NCI-H128 (cell line): ENCODE results near the gene GSTO2.
"Not testable (repeated sequence)": the region's sequence is repeated elsewhere in the genome, so short reads cannot be mapped to it uniquely, and the experiment has no call there.

Experiments
- DNase-seq: peaks from one replicate; lab custom pipeline; 2025; ENCODE audit not compliant: unreplicated experiment; lab: John Stamatoyannopoulos, UW

GSTO2 gene

DNA sequence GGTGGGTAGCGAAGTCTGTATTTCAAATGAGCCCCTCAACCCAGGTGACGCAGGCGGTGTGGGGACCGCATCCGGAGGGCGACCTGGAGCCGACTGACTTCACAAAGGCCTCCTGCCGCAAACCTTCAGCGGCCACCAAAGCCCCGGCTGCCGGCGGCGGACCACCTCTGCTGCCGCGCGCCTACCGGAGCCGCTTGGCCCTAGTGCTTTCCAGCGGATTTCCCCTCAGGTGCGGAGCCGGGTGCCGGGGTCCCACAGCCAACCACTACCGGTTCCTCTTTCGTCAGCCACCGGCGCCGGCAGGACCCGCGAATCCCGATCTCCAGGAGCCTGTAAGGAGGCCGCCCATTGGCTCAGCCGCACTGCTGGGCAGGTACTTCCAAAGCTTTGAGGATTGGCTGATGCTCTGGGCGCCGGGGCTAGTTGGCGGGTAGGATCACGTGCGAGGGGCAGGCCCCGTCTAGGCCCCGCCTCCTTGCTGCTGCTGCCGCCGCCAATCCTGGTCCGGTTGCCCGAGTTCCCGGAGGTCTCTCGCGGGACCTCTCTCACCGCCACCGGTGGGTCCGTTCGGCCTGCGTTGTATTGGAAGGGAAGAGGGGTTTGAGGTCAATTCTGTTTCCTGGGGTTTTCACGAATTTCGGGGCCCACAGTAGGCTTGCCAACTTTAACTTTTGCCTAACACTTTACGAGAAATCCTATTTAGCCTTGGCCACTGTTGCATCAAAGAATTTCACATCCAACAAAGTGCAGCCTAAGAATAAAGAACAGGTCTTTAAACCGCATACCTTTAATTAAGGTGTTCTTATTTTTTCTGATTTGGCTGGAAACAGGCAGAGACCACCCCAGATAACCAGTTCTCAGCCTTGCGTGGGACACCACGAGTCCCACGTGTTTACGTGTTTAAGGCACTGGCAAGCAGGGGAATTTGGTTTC, at the start of gene GSTO2:
TSS of gene GSTO2 (plus strand) at position 472 of the 933 bp plus-strand sequence. CDS start 5,732 bp downstream, outside the sequence.
- peak; percentile 87 for DNase-seq

DNA sequence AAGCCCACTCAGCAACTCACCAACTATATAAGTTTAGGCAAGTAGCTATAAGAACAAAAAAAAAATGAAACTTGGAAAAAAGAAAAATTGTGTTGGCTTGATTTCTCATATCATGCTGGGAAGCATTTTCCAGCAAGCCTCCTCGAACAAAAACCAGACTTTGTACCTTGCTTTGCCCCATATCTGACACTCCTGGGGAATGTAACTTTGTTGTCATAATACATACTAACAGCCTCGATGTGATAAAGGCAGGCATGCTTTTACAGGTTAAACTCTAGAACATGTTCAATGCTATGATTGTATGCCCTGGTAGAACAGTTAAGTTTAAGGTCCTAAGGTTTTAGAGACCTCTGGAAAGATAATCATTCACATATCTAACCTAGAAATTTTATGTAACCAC, 48.5 kb upstream of the GSTO2 start:
- no peak for DNase-seq

DNA sequence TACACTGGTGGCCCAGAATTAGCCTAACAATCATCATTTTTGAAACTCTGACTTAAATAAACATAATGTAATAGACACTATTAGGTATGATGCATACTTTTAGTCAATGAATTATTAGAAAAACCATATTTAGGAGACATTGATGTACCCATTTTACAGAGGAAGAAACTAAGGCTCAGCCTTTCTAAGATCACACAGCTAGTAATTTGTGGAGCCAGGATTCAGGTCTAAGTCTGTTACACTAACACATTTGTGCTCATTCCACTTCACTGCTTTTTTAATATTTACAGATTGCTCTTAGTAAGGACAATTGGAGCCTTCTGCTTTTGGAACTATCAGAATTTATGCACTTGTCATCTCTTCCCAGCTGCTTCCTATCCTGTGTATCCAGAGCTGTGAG, 45.7 kb upstream of the GSTO2 start:
- DNase-seq, result no peak

DNA sequence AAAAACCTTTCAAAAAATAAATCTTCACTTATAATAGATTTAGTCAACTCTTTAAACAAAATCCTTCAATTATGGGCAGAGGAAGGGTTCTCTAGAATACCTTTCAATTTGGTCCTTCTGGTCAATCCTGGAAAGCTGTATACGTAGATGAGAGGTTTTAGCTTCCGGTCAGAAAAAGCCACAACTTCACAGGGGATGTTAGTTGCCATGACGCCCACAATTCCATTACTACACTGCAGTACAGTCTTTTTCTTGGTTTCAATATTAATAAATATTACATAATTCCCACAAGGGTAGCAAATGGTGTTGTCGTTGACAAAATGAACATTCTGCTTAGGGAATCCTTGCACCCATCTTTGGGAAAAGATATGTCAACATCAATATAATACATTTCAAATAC, 38.5 kb upstream of the GSTO2 start:
- DNase-seq, result no peak

DNA sequence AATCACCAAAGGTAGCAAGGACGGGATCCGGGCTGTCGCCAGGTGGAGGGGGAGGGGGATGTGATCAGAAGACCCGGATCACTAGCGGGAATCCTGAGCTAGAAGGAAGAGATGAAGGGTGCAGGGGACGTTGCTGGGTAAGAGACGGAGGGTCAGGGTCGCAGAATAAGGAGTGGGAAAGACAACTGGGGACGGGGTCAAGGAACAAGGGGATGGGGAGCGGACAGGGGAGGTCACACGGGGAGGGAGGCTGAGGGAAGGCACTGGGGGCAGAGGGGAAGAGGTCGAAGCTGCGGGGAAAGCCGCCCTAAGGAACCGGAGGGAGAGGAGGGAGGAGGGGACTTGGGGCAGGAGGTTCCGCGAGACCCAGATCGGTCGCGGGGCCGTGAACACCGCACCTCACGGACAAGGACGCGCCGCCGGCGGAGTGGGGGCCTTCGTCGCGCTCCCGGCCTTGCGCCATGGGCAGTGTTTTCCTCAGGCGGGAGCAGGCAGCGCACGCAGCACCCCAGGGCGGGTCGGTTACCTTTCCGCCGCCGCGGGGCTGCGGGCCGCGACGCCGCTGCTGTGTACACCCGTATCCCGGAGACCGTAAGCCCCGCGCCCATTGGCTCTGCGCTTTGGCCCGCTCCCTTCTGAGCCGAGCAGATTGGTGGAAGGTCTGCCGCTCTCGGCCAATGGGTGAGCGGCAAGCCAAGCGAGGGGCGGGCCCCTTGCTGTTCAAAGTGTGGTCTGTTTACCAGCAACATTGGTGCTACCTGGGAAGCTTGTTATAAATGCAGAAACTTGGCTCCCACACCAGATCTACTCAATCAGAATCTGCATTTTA, 37.0 kb upstream of the GSTO2 start, which contains the start of gene CFAP43:
TSS of gene CFAP43 (minus strand) at position 581 of the 829 bp plus-strand sequence. CDS start at position 463, 118 bp downstream.
- peak; percentile 84 for DNase-seq

DNA sequence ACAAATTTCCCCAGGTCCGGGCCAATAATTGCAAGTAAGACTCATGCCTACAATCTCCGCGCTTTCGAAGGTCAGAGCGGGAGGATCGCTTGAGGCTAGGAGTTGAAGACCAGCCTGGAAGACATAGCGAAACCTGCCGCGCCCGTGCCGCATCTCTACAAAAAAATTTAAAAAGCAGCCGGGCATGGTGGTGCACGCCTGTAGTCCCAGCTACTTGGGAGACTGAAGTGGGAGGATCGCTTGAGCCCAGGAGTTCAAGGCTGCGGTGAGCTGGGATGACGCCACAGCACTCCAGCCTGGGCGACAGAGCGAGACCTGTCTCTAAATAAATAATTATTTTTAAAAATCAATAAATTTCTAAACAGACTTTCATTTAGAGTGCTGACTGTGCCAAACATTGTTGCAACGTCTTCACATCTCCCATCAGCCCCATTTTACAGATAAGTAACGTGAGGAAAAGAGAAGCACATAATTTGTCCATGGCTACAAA, 36.3 kb upstream of the GSTO2 start:
- no peak for DNase-seq

DNA sequence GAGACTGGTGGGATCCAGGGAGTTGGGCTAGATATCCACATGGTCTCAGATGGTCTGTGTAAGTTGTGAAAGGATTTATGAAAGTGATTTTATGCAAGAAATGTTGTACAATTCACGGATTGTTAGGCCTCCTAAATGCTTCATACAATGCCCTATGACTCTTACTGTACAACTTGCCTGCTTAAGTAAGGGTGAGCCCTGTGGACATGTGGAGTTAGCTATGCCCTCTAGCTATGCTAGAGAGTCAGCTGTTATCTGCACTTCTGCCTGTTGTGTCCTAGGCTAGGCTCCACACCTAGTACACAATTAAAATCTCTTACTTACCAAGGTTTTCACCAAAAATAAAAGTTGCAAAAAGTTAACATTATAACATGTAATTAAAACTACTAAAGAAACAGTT, 35.2 kb upstream of the GSTO2 start:
- no peak for DNase-seq

DNA sequence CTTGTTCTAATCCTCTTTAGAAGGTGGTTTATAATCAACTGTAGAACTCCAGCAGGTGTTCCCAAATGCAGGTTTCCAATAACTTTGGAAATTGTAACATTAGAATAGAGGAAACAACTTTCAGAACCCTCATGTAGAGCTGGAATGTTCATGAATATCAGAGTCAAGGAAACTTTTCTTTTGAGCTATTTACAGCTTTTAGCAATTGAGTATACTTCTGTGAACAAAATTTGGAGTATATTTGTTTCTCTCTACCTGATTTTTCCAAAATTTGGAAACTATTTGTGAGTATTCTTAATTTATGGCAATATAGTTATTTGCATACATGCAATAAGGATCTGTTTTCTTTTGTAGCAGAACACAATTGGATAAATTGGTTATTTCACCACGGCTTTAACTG, 34.0 kb upstream of the GSTO2 start:
- no peak for DNase-seq

DNA sequence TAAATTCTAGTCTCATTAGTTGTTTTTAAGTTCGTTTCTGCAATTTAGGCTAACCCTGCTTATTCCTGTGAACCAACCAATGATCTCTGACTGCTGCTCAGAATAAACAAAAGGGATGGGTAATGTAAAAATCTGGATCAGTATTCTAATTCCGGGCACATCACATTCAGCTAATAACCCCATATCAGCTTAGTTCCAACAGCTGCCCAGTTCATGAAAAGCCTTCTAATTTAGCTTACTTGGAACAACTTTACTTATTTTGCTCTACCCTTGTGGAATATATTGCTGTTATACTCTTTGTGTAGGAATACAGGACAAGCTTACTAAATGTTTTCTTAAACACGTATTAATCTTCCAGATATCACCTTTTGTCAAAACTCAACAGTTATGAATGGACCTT, 33.2 kb upstream of the GSTO2 start:
- DNase-seq, result no peak

DNA sequence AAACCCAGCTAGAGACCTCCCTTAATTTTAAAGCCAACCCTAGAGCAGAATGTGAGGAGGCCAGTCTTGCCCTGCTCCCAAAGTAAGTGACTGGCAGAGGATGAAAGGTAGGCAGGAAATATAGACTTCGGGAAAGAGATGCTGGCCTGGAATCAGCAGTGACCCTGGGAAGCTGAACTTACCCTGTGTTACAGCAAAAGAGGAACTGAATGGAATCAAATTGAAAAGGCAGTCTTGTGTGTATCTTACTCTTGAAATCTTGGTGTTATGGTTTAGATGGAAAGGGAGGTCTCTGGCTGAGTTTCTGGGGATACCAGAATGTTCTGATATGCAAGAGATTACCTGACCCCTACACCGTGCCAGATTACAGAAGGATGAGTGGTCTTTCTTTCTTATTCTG, 28.9 kb upstream of the GSTO2 start:
- no peak for DNase-seq

DNA sequence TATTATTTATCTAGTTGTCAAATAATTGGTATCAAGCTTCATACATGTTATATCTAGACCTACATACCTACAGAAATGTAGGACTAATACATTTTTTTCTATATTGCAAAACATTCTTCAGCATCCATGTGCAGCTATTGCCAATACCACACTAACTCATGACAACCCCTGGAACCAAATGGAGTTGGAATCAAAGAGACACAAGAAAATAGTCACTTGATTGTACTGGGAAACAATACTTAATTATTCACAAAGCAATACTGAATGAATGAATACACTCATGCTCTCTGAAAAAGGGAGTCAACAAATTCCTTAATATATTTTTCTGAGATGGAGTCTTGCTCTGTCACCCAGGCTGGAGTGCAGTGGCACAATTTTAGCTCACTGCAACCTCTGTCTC, 26.4 kb upstream of the GSTO2 start:
- DNase-seq, result no peak

DNA sequence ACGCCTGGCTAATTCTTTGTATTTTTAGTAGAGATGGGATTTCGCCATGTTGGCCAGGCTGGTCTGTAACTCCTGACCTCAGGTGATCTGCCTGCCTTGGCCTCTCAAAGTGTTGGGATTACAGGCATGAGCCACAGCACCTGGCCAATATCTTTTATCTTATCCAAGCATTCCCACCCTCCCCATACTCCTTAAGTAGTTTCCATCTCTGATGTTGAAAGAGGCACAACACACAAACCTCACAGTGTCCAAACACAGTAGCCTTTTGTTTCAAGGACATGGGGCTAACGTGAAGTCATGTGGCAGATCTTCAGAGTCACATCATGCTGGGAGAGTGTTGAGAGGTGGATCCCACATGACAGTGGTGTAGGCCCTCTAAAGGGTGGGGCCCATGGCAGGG, 26.0 kb upstream of the GSTO2 start:
- not testable (repeated sequence) for DNase-seq

DNA sequence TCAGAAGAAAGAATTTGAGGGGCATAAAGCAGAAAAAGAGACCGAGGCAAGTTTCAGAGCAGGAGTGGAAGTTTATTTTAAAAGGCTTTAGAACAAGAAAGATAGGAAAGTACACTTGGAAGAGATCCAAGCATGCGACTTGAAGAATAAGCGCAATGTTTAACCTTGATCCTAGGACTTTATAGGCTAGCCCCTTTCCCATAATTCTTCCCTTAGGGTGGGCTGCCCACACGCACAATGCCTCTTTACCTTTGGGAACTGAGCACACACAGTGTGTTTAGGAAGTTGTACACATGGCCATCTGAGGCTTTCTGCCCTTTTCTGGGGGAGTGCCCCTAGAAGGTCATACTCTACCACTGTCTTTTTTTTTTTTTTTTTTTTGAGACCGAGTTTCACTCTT, 25.5 kb upstream of the GSTO2 start:
- DNase-seq, result no peak

DNA sequence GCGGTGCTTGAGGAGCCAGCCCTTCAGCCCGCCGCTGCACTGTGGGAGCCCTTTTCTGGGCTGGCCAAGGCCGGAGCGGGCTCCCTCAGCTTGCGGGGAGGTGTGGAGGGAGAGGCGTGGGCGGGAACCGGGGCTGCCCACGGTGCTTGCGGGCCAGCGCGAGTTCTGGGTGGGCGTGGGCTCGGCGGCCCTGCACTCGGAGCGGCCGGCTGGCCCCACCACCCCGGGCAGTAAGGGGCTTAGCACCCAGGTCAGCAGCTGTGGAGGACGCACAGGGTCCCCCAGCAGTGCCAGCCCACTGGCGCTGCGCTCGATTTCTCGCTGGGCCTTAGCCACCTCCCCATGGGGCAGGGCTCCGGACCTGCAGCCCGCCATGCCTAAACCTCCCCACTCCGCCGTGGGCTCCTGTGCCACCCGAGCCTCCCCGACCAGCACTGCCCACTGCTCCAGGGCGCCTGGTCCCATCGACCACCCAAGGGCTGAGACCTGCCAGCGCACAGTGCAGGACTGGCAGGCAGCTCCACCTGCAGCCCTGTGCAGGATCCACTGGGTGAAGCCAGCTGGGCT, 23.8 kb upstream of the GSTO2 start:
- no peak for DNase-seq

DNA sequence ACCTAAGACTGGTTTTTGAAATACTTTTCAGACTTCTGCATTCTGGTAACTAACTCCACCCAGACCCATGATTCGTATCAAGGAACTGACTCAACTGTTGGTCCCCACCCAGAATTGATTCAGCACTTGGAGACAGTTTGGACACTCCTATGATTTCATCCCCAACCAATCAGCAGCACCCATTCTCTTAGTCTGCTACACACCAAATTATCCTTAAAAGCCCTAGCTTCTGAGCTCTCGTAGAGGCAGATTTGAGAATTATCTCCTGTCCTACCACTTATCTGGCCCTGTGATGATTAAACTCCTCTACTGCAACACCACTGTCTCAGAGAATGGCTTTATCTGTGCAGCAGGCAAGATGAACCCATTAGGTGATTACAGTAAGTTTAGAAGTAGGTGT, 22.0 kb upstream of the GSTO2 start:
- DNase-seq, result no peak

DNA sequence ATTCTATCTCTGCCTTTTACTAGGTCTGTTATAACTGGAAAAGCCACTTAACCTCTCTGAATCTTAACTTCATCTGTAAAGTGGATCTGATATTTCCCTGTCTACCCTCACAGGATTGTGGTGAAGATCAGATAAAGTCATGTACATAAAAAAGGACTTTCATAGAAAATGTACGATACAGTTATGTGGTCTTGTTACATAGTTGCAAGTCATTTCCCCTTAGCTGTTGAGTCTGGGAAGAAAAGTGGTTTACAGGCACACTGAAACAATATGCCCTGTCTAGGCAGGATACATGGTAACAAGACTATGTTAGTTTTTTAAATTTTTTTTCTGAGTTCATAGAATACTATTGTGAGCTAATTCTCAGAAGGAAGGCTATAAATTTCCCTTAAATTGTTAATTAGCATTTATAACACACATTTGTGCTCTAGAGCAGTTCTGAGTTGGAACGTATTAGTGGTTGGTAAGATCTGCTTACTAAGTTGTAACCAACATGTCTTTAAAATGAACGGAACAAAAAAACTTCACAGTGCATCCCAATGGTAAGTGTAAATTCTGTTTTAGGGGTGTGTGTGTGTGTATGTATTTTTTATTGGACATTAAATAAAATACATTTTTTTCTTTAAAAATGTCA, 21.4 kb upstream of the GSTO2 start:
- no peak for DNase-seq

DNA sequence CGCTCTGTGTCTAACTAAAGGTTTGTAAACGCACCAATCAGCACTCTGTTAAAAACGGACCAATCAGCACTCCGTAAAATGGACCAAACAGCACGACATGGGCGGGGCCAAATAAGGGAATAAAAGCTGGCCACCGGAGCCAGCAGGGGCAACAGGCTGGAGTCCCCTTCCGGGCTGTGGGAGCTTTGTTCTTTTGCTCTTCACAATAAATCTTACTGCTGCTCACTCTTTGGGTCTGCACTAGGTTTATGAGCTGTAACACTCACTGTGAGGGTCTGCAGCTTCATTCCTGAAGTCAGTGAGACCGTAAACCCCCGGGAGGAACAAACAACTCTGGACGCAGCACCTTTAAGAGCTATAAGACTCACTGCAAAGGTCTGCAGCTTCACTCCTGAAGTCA, 20.1 kb upstream of the GSTO2 start:
- DNase-seq, result not testable (repeated sequence)

DNA sequence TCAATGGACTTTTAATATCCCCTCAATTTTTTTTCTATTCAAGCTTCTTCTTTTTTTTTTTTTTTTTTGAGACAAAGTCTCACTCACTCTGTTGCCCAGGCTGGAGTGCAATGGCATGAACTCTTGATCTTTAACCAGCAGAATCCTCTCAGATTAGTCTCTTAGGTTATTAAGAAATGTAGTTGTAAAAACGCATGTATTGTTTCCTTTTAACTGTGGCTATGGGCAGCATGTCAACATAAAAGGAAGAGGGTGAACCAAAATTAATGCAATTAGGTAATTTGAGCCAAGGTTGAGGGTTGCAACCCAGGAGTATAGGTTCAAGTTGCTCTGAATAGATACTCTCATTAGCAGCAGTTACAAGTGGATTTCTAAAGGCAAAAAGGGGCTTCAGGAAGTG, 18.6 kb upstream of the GSTO2 start:
- no peak for DNase-seq

DNA sequence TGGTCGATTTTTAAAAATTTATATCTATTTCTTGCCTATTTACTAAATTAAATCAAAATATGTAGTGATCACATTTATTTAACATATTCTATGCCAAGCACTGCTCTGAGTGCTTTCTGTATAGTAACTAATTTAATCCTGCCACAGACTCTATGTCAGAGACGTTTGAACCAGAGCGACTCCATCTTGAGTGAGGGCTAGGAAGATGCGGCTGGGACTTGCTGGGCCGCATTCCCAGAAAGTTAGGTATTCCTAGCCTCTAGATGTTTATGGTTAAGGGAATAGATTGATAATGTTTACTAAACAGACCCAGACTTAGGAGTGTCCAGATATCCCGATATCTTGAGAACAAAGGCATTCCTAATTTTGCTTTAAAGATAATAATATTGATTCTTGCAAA, 17.5 kb upstream of the GSTO2 start:
- DNase-seq, result no peak

DNA sequence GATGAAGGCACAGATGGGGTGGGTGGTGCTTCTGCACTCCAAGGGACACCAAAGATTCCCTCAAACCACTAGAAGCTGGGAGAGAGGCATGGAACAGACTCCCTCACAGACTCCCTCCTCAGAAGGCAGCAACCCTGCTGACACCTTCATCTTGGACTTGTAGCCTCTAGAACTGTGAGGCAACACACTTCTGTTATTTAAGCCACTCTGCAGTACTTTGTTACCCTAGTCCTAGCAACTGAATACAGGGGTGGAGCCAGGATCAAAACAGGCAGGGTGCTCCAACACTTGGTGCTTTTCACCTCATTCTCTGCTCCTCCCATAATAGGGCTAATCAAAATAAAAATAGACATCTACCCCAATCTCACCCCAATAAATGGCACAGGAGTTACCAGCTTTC, 16.6 kb upstream of the GSTO2 start:
- DNase-seq, result no peak

DNA sequence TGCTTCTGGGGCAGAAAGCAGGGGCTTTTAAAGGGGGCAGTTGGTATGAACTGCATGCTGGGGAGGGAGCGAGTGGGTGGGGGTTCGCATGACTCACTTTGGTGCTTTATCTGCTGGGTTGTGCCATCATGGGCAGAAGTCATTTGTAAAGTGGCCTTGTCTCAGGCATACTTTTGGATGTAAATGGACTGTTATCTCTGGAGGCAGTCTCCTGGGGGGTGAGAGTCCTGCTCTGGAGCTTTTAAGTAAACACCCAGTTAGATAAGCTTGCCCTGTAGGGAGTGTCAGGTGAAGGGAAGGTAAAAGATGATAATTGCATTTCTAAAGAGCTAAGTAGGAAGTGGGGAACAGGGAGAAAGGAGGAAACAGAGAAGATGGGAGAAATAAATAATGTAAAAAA, 15.9 kb upstream of the GSTO2 start:
- no peak for DNase-seq
